Progenitor cell of endocrine pancreas (in vitro differentiated cells): ENCODE measurements around the gene AGAP5. TPM values are rescaled to one million over a fixed set of nuclear protein-coding genes. Genes with fewer than 3 reads are reported as not detected.
A peak's percentile ranks its signal among the peaks of the same experiment; 100 is the strongest.
"Not testable (repeated sequence)": the region's sequence is repeated elsewhere in the genome, so short reads cannot be mapped to it uniquely, and the experiment has no call there.

ENCODE experiments used
- DNase-seq: peaks from one replicate; pipeline ENCODE4 v3.0.0; 2021; ENCODE audit warnings: low spot score; ENCODE audit not compliant: unreplicated experiment
- H3K27ac Mint-ChIP-seq: 2 replicates; pipeline ENCODE4 v1.8.0; 2021; ENCODE audit warnings: mild to moderate bottlenecking, moderate library complexity, mixed read lengths
- H3K27me3 Mint-ChIP-seq: 2 replicates; pipeline ENCODE4 v1.8.0; 2021; ENCODE audit warnings: mixed read lengths
- H3K36me3 Mint-ChIP-seq: 2 replicates; pipeline ENCODE4 v1.8.0; 2022; ENCODE audit warnings: mixed read lengths; ENCODE audit not compliant: insufficient read depth
- H3K4me1 Mint-ChIP-seq: 2 replicates; pipeline ENCODE4 v1.8.0; 2021; ENCODE audit warnings: low read depth, mixed read lengths
- H3K4me3 Mint-ChIP-seq: 2 replicates; pipeline ENCODE4 v1.8.0; 2021; ENCODE audit warnings: low read depth, mild to moderate bottlenecking, moderate library complexity, mixed read lengths
- H3K9me3 Mint-ChIP-seq: 2 replicates; pipeline ENCODE4 v1.8.0; 2021; ENCODE audit warnings: low read depth, mixed read lengths
- CTCF ChIP-seq: fragments of 200-600 bp; sonication (generic); IDR thresholded peaks from one replicate; pipeline ENCODE4 v1.5.0; 2021; ENCODE audit warnings: antibody characterized with exemption, mild to moderate bottlenecking; ENCODE audit not compliant: unreplicated experiment
- total RNA-seq: library from RNA; stranded (reverse); gene quantifications from 2 replicates; pipeline ENCODE4 v1.2.1, GENCODE V29; 2021

AGAP5 gene
- total RNA-seq, 1 donor from 2014 or later = 15.5 TPM

DNA sequence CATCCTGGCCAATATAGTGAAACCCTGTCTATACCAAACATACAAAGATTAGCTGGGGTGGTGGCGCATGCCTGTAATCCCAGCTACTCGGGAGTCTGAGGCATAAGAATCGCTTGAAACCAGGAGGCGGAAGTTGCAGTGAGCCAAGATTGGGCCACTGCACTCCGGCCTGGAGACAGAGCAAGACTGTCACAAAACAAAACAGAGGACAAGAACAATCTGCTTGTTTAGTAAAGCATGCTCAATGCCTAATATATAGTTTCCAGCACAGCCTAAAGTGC is 44.5 kb upstream of the AGAP5 start:
- H3K36me3 Mint-ChIP-seq = peaks cover under 1% of the 10 kb centered on the region
- no peaks in the 10 kb centered on the region for H3K9me3 Mint-ChIP-seq
- no peaks in the 10 kb centered on the region for H3K27me3 Mint-ChIP-seq
- peaks cover 19% of the 10 kb centered on the region for H3K4me1 Mint-ChIP-seq
- no peak for TF ChIP-seq CTCF
- no peak overlapping the region for H3K27ac Mint-ChIP-seq
- peak overlapping the region; percentile 97 for H3K4me3 Mint-ChIP-seq
- DNase-seq = no peak

DNA sequence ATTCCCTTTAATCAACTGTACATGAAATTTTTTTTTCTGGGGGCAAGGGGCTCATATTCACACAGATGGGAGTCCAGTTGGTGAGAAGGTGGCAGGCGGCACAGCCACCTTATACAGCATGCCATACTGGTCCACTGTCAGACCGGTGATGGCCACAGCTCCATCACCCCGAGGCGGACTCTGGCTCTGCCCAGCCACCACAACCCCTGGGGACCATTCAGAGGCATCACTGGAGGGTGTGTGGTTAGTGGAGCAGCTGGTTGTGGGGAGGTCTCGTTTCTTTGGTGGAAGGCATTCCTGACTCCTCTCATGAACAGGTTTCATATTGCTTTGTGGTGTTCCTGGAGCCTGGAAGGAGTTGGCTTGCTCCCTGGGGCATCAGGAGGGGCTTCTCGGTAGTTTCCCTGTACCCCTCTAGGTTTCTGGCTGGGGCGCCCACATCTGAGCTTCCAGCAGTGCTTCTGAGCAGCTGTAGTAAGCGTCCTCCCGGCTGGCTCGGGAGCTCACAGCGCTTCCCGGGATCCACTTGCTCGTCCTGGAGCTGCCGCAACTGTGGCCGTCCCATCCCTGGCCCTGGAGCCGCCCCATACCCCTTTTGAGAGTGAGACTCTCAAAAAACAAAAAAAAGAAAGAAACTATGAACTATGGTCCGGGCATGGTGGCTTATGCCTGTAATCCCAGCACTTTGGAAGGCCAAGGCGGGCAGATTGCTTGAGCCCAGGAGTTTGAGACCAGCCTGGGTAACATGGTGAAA is 42.8 kb upstream of the AGAP5 start:
- H3K9me3 Mint-ChIP-seq, DNase-seq, H3K27me3 Mint-ChIP-seq, H3K36me3 Mint-ChIP-seq, H3K4me3 Mint-ChIP-seq: not testable (repeated sequence)
- H3K4me1 Mint-ChIP-seq = peaks cover 15% of the 10 kb centered on the region
- H3K27ac Mint-ChIP-seq = peak overlapping the region; percentile 37

DNA sequence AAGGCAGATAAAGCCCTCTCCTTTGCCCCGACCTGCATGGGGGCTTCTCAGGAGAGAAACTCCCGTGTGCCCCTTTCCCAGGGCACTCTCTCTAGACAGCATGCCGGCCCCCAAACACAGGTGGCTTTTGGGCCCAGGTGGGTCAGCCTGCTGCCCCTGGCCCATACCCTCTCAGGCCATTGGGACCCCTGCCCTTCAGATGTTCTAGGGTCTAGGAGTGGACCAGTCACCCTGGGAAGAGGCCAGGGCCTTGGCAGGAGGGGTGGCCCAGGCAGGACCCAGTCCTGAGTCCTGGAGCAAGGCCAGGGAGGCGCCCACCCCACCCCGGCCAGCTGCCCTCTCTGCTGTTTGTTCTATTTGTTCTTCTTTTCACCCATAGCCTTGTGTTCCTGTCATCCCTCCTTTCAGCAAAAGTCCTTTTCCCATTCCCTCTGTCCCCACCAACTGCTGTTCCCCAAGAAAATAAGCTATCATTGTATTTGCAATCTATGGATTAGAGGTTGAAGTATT is 36.9 kb upstream of the AGAP5 start:
- no peak for DNase-seq
- TF ChIP-seq CTCF = no peak
- Mint-ChIP-seq H3K27me3 (no peaks in the 10 kb centered on the region), H3K27ac (no peak overlapping the region), H3K4me3 (no peak overlapping the region), H3K4me1 (peaks cover 8% of the 10 kb centered on the region), H3K9me3 (no peaks in the 10 kb centered on the region), H3K36me3 (peaks cover 3% of the 10 kb centered on the region)

GRCh38 chr10:73734028-73734720 is 36.3 kb upstream of the AGAP5 start:
- no peaks in the 10 kb centered on the region for H3K27me3 Mint-ChIP-seq
- no peaks in the 10 kb centered on the region for H3K9me3 Mint-ChIP-seq
- peaks cover 3% of the 10 kb centered on the region for H3K36me3 Mint-ChIP-seq
- no peak for TF ChIP-seq CTCF
- peaks cover 8% of the 10 kb centered on the region for H3K4me1 Mint-ChIP-seq
- H3K4me3 Mint-ChIP-seq = no peak overlapping the region
- DNase-seq = no peak
- H3K27ac Mint-ChIP-seq = no peak overlapping the region

- no peak for TF ChIP-seq CTCF
- H3K9me3 Mint-ChIP-seq = no peaks in the 10 kb centered on the region
- H3K36me3 Mint-ChIP-seq = peaks cover 3% of the 10 kb centered on the region
- H3K27me3 Mint-ChIP-seq = no peaks in the 10 kb centered on the region
- H3K4me3 Mint-ChIP-seq = no peak overlapping the region
- DNase-seq = no peak
- H3K4me1 Mint-ChIP-seq = peaks cover 8% of the 10 kb centered on the region
- no peak overlapping the region for H3K27ac Mint-ChIP-seq
Measured at GRCh38 chr10:73732931-73733623, 35.2 kb upstream of the AGAP5 start.
